Peyer's patch (tissue), 4 donors: ENCODE measurements around the gene ALDH1L1. TPM values are rescaled to one million over a fixed set of nuclear protein-coding genes. Genes with fewer than 3 reads are reported as not detected.

Experiments used
- DNase-seq, 3 donors: peaks; one replicate each; pipeline ENCODE4 v3.0.0-alpha.2; 2017 to 2019
- H3K27ac ChIP-seq, 4 donors: fragments of 200-600 bp; sonication (generic); one replicate each; pipeline ENCODE4 v1.5.1; 2016 to 2019
- H3K27me3 ChIP-seq, 2 donors: fragments of 200-600 bp; sonication (generic); one replicate each; pipeline ENCODE4 v1.5.1; 2019
- H3K36me3 ChIP-seq, 3 donors: fragments of 200-600 bp; sonication (generic); one replicate each; pipeline ENCODE4 v1.5.1; 2016 to 2019
- H3K4me1 ChIP-seq, 4 donors: fragments of 200-600 bp; sonication (generic); one replicate each; pipeline ENCODE4 v1.5.1; 2016 to 2019
- H3K4me3 ChIP-seq, 4 donors: fragments of 200-600 bp; sonication (generic); 1 replicate in 3 of 4; 2 replicates in 1 of 4; pipeline ENCODE4 v1.5.1; 2016 to 2019; ENCODE audit warnings: mild to moderate bottlenecking in 1 of 4
- H3K9me3 ChIP-seq, 4 donors: fragments of 200-600 bp; sonication (generic); one replicate each; pipeline ENCODE4 v1.5.1; 2016 to 2019; ENCODE audit warnings: mild to moderate bottlenecking in 1 of 4
- POLR2A ChIP-seq, 2 donors: fragments of 450-650 bp; IDR thresholded peaks; one replicate each; pipeline ENCODE4 v1.5.1; 2017; ENCODE audit warnings: antibody characterized with exemption in 2 of 2, mild to moderate bottlenecking in 2 of 2, moderate library complexity in 2 of 2
- total RNA-seq, 4 donors: library from RNA; depleted of rRNA; stranded (reverse); fragments of >200 nt; gene quantifications; one replicate each; pipeline ENCODE4 v1.1.0, GENCODE V29; 2016
- TF ChIP-seq, protein P1 (sequence below), 6 experiments: fragments of 450-650 bp in 4 of 6; fragments of 200-600 bp in 2 of 6; sonication (generic) in 1 of 6; IDR thresholded peaks; one replicate each; pipeline ENCODE4 v1.5.1; 2017 to 2019; ENCODE audit warnings: antibody characterized with exemption in 6 of 6, mild to moderate bottlenecking in 3 of 6, moderate library complexity in 1 of 6

ALDH1L1 gene
- total RNA-seq, 4 donors from 2014 or later = 2.0 to 14.2 (median 4.6) TPM

DNA sequence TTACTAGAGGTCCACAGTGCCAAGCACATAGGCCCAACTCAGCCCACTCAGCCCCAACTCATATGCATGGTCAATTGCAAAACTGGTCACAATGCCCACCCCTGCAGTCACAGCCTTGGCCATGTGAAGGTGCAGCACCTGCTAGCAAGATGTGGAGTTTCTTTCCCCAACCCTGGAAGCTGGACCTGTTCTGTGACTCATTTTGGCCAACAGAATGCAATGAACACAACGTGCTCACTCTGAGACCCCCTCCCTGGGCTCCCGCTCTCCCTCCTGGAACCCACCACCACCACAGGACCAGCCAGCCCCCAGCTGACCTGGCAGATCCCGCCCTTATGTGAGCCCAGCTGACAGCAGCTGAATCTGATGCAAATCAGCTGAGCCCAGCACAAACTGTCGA is 34.4 kb downstream of the ALDH1L1 start:
- peak in 2 of 3 donors; percentile 3 to 25 for DNase-seq
- TF ChIP-seq POLR2A (IDR thresholded peaks at IDR 0.05) = no peak
- TF ChIP-seq, protein P1, sequence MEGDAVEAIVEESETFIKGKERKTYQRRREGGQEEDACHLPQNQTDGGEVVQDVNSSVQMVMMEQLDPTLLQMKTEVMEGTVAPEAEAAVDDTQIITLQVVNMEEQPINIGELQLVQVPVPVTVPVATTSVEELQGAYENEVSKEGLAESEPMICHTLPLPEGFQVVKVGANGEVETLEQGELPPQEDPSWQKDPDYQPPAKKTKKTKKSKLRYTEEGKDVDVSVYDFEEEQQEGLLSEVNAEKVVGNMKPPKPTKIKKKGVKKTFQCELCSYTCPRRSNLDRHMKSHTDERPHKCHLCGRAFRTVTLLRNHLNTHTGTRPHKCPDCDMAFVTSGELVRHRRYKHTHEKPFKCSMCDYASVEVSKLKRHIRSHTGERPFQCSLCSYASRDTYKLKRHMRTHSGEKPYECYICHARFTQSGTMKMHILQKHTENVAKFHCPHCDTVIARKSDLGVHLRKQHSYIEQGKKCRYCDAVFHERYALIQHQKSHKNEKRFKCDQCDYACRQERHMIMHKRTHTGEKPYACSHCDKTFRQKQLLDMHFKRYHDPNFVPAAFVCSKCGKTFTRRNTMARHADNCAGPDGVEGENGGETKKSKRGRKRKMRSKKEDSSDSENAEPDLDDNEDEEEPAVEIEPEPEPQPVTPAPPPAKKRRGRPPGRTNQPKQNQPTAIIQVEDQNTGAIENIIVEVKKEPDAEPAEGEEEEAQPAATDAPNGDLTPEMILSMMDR (IDR thresholded peaks at IDR 0.05) = no peak
- H3K9me3 ChIP-seq = no peaks in the 10 kb centered on the region
- no peaks in the 10 kb centered on the region for H3K4me1 ChIP-seq
- H3K4me3 ChIP-seq = no peak overlapping the region
- no peak overlapping the region for H3K27ac ChIP-seq
- H3K36me3 ChIP-seq = no peaks in the 10 kb centered on the region
- no peaks in the 10 kb centered on the region for H3K27me3 ChIP-seq

DNA sequence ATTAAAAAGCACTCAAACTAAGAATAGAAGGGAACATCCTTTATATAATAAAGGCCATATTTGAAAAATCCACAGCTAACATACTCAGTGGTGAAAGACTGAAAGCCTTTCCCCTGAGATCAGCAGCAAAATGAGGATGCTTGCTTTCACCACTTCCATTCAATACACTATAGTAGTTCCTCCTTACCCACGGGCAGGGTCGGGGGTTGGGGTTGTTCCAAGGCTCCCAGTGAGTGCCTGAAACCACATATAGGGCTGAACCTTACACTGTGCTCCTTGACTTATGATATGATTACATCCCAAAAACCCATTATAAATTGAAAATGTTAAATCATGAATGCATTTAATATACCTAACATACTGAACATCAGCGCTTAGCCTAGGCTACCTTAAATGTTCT is 37.7 kb downstream of the ALDH1L1 start:
- no peaks in the 10 kb centered on the region for H3K9me3 ChIP-seq
- TF ChIP-seq, protein P1 (IDR thresholded peaks at IDR 0.05) = no peak
- no peak for TF ChIP-seq POLR2A (IDR thresholded peaks at IDR 0.05)
- DNase-seq = no peak
- no peaks in the 10 kb centered on the region for H3K4me1 ChIP-seq
- no peaks in the 10 kb centered on the region for H3K27me3 ChIP-seq
- H3K4me3 ChIP-seq = no peak overlapping the region
- no peak overlapping the region for H3K27ac ChIP-seq
- H3K36me3 ChIP-seq = no peaks in the 10 kb centered on the region

DNA sequence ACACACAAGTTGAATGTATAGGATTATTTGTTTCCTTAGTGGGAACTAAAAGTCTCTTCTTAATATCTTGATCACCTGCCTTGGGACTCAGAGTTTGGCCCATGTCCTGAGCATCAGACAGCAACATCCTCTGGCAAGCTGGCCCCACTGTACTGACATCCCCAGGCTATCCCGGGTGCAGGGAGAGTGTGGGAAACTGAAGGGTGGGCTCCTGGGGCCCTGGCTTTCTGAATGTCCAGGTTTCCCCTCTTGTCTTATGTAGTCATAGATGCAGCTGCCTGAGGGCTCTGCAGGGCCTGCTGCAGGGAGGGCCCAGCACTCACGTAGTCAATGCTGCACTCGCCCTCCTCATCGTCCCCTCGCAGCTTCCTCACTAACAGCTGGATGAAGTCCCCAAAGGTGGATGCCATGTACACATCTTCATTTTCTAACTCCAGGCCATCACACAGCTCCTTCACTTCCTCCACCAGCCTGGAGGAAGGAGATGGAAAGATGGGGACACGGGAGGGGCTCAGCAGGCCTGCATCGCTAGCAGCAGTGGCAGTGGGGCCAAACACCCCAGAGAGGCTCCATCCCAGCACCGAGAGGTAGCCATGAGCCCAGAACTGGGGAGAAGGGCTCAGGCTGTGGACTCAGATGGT is 42.8 kb downstream of the ALDH1L1 start:
- no peak overlapping the region for H3K27ac ChIP-seq
- H3K4me1 ChIP-seq = no peaks in the 10 kb centered on the region
- TF ChIP-seq POLR2A (IDR thresholded peaks at IDR 0.05) = no peak
- TF ChIP-seq, protein P1 (IDR thresholded peaks at IDR 0.05) = no peak
- no peaks in the 10 kb centered on the region for H3K27me3 ChIP-seq
- H3K9me3 ChIP-seq = no peaks in the 10 kb centered on the region
- DNase-seq = peak in 1 of 3 donors; percentile 22
- no peak overlapping the region for H3K4me3 ChIP-seq
- H3K36me3 ChIP-seq = no peaks in the 10 kb centered on the region

DNA sequence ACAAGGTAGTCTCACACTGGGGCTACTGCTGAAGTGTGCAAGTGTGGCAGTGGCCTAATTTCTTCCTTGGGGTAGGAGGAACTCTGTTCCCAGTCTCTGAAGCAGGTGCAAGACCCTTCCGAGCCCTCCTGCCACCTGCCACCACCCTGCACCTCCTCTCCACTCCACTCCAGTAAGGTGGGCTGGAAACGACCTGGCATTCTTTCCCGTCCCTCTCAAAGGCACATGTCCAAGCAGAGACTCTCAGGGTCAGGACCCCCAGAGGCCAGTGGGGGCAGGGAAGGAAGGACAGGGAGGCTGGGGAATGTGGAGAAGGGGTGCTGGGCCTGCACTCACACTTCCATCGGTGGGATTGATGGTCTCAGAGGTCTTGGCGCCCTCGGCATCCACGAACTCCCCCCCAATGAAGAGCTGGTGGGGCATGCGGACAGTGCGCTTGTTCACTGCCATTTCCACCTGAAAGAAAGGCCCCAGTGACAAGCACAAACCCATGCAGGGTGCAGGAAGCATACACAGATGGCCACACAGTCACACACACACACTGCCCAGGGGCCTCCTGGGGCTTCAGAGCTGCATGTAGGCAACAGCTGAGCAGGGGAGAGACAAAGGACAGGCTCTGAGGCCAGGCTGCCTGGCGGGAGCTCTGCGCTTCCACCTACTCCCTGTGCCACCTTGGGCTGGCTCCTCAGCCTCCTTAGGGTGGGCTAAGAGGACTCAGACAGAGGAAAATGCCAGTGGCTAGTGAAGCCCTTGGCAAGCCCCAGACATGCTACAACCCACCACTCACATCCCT is 43.8 kb downstream of the ALDH1L1 start:
- H3K4me1 ChIP-seq = no peaks in the 10 kb centered on the region
- H3K4me3 ChIP-seq = no peak overlapping the region
- H3K36me3 ChIP-seq = no peaks in the 10 kb centered on the region
- TF ChIP-seq POLR2A (IDR thresholded peaks at IDR 0.05) = no peak
- TF ChIP-seq, protein P1 (IDR thresholded peaks at IDR 0.05) = no peak
- peak in 1 of 3 donors; percentile 33 for DNase-seq
- H3K27ac ChIP-seq = no peak overlapping the region
- H3K9me3 ChIP-seq = no peaks in the 10 kb centered on the region
- no peaks in the 10 kb centered on the region for H3K27me3 ChIP-seq

DNA sequence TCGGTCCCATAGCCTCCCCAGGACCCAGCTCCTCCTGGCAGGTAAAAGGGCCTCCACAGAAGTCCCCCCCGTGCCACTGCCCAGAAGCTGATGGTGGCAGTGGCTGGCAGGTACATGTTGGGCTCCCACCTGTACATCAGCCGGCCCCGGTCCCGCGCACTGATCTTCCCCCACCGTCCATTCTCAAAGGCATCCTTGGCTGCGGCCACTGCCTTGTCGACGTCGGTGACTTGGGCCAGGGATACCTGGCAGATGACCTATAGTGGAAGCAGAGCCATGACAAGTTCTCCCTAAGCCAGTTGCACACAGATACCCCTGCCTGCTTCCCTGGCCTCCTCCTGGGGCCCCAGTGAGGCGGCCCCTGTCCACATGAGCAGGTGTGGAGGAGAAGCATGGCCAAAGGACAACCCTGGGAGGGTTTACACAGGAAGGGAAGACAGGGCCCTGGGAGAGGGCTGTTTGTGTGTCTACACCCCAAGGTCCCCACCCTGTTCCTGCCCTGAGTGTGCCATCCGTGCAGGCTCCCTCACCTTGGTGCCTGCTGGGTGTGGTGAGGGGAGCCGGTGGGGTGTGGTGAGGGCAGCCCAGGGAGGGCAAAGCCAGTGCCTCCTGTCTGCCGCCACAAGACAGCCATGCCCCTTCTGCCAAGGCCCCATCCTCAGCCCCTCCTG is 44.8 kb downstream of the ALDH1L1 start:
- Histone ChIP-seq H3K9me3 (no peaks in the 10 kb centered on the region), H3K4me1 (no peaks in the 10 kb centered on the region), H3K27me3 (no peaks in the 10 kb centered on the region), H3K27ac (no peak overlapping the region), H3K4me3 (no peak overlapping the region), H3K36me3 (no peaks in the 10 kb centered on the region)
- TF ChIP-seq, protein P1 (IDR thresholded peaks at IDR 0.05) = no peak
- TF ChIP-seq POLR2A (IDR thresholded peaks at IDR 0.05) = no peak
- peak in 1 of 3 donors; percentile 38 for DNase-seq
